Nasal cavity respiratory epithelium epithelial cell of viscerocranial mucosa (primary cell): Measurements from ENCODE around the gene PLEKHB2. TPM values are rescaled to one million over a fixed set of nuclear protein-coding genes. Genes with fewer than 3 reads are reported as not detected.

ENCODE experiments used
- total RNA-seq: library from RNA; depleted of rRNA; stranded (reverse); fragments of >200 nt; gene quantifications from 2 replicates; pipeline ENCODE4 v1.2.3, GENCODE V29; 2014

PLEKHB2 gene, protein sequence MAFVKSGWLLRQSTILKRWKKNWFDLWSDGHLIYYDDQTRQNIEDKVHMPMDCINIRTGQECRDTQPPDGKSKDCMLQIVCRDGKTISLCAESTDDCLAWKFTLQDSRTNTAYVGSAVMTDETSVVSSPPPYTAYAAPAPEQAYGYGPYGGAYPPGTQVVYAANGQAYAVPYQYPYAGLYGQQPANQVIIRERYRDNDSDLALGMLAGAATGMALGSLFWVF
- 191 and 215 TPM in 2 replicates for total RNA-seq

GRCh38 chr2:131105156-131105949 lies at the start of gene PLEKHB2:
Gene PLEKHB2 (plus strand): TSS chr2:131105336. CDS start chr2:131120942, 15,606 bp downstream.

DNA sequence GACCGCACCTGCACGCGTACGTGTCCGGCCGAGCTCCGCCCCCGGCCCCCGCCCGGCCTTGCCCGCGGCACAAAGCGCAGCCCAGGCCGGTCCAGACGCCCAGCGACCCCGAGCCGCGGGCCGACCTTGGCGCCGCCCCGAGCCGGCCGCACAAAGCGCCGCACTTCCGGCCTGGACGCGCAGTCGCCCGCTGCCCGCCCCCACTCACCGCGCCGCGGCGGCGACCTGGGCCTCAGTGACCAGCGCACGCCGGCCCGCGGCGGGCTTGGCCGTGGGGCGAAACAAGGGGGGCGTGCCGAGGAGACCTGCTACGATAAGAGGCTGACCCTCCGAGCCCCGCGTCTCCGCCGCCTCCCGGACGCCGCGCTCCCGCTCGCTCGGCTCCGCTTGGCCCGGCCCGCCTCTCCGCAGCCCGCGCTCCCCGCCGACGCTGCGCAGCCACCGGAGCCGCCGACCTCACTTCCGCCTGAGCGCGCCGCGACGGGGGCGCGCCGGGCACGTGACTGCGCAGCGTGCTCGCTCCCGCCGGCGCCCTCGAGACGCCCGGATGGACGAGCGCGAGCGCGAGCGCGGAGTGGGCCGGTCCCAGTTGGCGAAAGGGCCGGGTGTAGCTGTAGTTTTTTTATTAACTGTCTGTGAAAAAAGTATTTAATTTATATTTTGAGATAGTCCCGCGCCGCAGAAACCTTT lies 12.0 kb upstream of the PLEKHB2 start, which contains the start of gene FAM168B:
FAM168B (minus strand) TSS at position 455 of the 690 bp plus-strand sequence. CDS start 10,814 bp downstream, outside the sequence.

Other genes with a start within 250 kb of the PLEKHB2 start
- gene FAM168B, start 11.9 kb upstream of the PLEKHB2 start, total RNA-seq, result 127 and 167 TPM in 2 replicates
- gene POTEE, start 104.2 kb downstream of the PLEKHB2 start, total RNA-seq, result under 0.01 TPM in 1 of 2 replicates, not detected in the other